ENCODE measurements around the gene MKNK1. TPM values are rescaled to one million over a fixed set of nuclear protein-coding genes. Genes with fewer than 3 reads are reported as not detected.

MKNK1 gene
- total RNA-seq, 2 donors from 2014 or later: 22.1 to 25.0 TPM

GRCh38 chr1:46510341-46510997, 93.6 kb downstream of the MKNK1 start:
- no peak for TF ChIP-seq CTCF (IDR thresholded peaks at IDR 0.05)
- no peaks in the 10 kb centered on the region for H3K9me3 ChIP-seq
- no peak for DNase-seq (ENCODE audit: low spot score)

GRCh38 chr1:46508757-46509156, 95.3 kb downstream of the MKNK1 start:
- no peak for DNase-seq (ENCODE audit: low spot score)
- Histone ChIP-seq H3K36me3 (no peaks in the 10 kb centered on the region), H3K27me3 (no peaks in the 10 kb centered on the region), H3K4me3 (no peak overlapping the region), H3K4me1 (no peaks in the 10 kb centered on the region), H3K27ac (no peak overlapping the region), H3K9me3 (no peaks in the 10 kb centered on the region)
- no peak for TF ChIP-seq CTCF (IDR thresholded peaks at IDR 0.05)

More at GRCh38 chr1:46510341-46510997, 93.6 kb downstream of the MKNK1 start:
- Histone ChIP-seq H3K27me3 (no peaks in the 10 kb centered on the region), H3K4me1 (no peaks in the 10 kb centered on the region), H3K36me3 (no peaks in the 10 kb centered on the region), H3K27ac (no peak overlapping the region), H3K4me3 (no peak overlapping the region)

Other genes with a start within 250 kb of the MKNK1 start
- 10 to 100 TPM in 1 of 2 donors, 1 to 10 TPM in 1; 6.3 to 10.5 TPM for gene FAAH, start 210.0 kb downstream of the MKNK1 start, total RNA-seq
- not detected for gene DMBX1, start 114.4 kb downstream of the MKNK1 start, total RNA-seq
- gene KNCN, start 52.6 kb downstream of the MKNK1 start, total RNA-seq: not detected
- gene MOB3C, start 12.5 kb upstream of the MKNK1 start, total RNA-seq: 10 to 100 TPM in 1 of 2 donors, 1 to 10 TPM in 1; 7.9 to 14.5 TPM
- 100 to 1,000 TPM; 113 to 201 TPM for gene ATPAF1, start 64.1 kb upstream of the MKNK1 start, total RNA-seq
- not detected for gene TEX38, start 67.6 kb upstream of the MKNK1 start, total RNA-seq
- 10 to 100 TPM; 72.9 to 73.5 TPM for gene EFCAB14, start 114.8 kb upstream of the MKNK1 start, total RNA-seq
- 10 to 100 TPM; 20.0 to 47.8 TPM for gene CYP4B1, start 194.8 kb upstream of the MKNK1 start, total RNA-seq